H9 (cell line): ENCODE data around the gene DLG2. TPM values are rescaled to one million over a fixed set of nuclear protein-coding genes. Genes with fewer than 3 reads are reported as not detected.

Experiments
- DNase-seq: peaks from one replicate; pipeline ENCODE4 v3.0.0-alpha.2; 2017
- H2AFZ ChIP-seq: one replicate; pipeline ENCODE4 v1.6.1; 2013; ENCODE audit warnings: mild to moderate bottlenecking, low read length, control low read depth, moderate library complexity
- H2AK5ac ChIP-seq: 2 replicates; pipeline ENCODE4 v1.6.1; 2013; ENCODE audit warnings: low read length, control low read depth, mixed read lengths; ENCODE audit not compliant: insufficient read length
- H2BK120ac ChIP-seq: one replicate; pipeline ENCODE4 v1.6.1; 2013; ENCODE audit warnings: low read depth, mild to moderate bottlenecking, low read length, control low read depth, inconsistent platforms; ENCODE audit not compliant: poor library complexity, severe bottlenecking
- H2BK12ac ChIP-seq: 2 replicates; pipeline ENCODE4 v1.6.1; 2013; ENCODE audit warnings: low read length, control low read depth, mixed read lengths, low read depth; ENCODE audit not compliant: insufficient read length
- H2BK15ac ChIP-seq: 2 replicates; pipeline ENCODE4 v1.6.1; 2013; ENCODE audit warnings: low read depth, low read length, control low read depth
- H2BK20ac ChIP-seq: one replicate; pipeline ENCODE4 v1.6.1; 2013; ENCODE audit warnings: low read depth, mild to moderate bottlenecking, low read length, control low read depth, inconsistent platforms; ENCODE audit not compliant: poor library complexity, severe bottlenecking
- H2BK5ac ChIP-seq: 2 replicates; pipeline ENCODE4 v1.6.1; 2013; ENCODE audit warnings: low read length, control low read depth, mixed read lengths; ENCODE audit not compliant: insufficient read length
- H3K14ac ChIP-seq: 2 replicates; pipeline ENCODE4 v1.6.1; 2013; ENCODE audit warnings: low read length, control low read depth; ENCODE audit not compliant: insufficient read depth
- H3K18ac ChIP-seq: 2 replicates; pipeline ENCODE4 v1.6.1; 2013; ENCODE audit warnings: low read depth, mild to moderate bottlenecking, mixed read lengths, low read length, control low read depth; ENCODE audit not compliant: insufficient read length
- H3K23ac ChIP-seq: 2 replicates; pipeline ENCODE4 v1.6.1; 2013; ENCODE audit warnings: low read length, control low read depth, mixed read lengths, low read depth; ENCODE audit not compliant: insufficient read length
- H3K23me2 ChIP-seq: 2 replicates; pipeline ENCODE4 v1.6.1; 2013; ENCODE audit warnings: low read depth, mild to moderate bottlenecking, mixed read lengths, low read length, control low read depth; ENCODE audit not compliant: insufficient read length, poor library complexity, severe bottlenecking
- H3K27ac ChIP-seq: 2 replicates; pipeline ENCODE4 v1.5.1; 2013; ENCODE audit warnings: low read length, control low read depth, mixed read lengths, low read depth; ENCODE audit not compliant: insufficient read length
- H3K27me3 ChIP-seq: 2 replicates; pipeline ENCODE4 v1.6.1; 2013; ENCODE audit warnings: low read length, control low read depth, inconsistent platforms; ENCODE audit not compliant: insufficient read depth
- H3K4ac ChIP-seq: 2 replicates; pipeline ENCODE4 v1.6.1; 2013; ENCODE audit warnings: low read depth, mild to moderate bottlenecking, control low read depth, inconsistent platforms, low read length, moderate library complexity
- H3K4me1 ChIP-seq: 2 replicates; pipeline ENCODE4 v1.6.1; 2013; ENCODE audit warnings: low read length, control low read depth, inconsistent platforms; ENCODE audit not compliant: insufficient read depth
- H3K4me2 ChIP-seq: 2 replicates; pipeline ENCODE4 v1.6.1; 2013; ENCODE audit warnings: low read length, control low read depth, mixed read lengths; ENCODE audit not compliant: insufficient read length, insufficient read depth
- H3K56ac ChIP-seq: 2 replicates; pipeline ENCODE4 v1.6.1; 2013; ENCODE audit warnings: low read depth, mild to moderate bottlenecking, mixed read lengths, low read length, control low read depth; ENCODE audit not compliant: insufficient read length
- H3K79me1 ChIP-seq: 2 replicates; pipeline ENCODE4 v1.6.1; 2013; ENCODE audit warnings: low read depth, mild to moderate bottlenecking, moderate library complexity, low read length, control low read depth, inconsistent platforms; ENCODE audit not compliant: insufficient read depth, poor library complexity, severe bottlenecking
- H3K79me2 ChIP-seq: 2 replicates; pipeline ENCODE4 v1.6.1; 2013; ENCODE audit warnings: low read length, control low read depth, inconsistent platforms; ENCODE audit not compliant: insufficient read depth
- H3K9ac ChIP-seq: 2 replicates; pipeline ENCODE4 v1.6.1; 2013; ENCODE audit warnings: low read length, control low read depth, mixed read lengths; ENCODE audit not compliant: insufficient read length; ENCODE audit errors: extremely low read depth
- H3K9me3 ChIP-seq: one replicate; pipeline ENCODE4 v1.6.1; 2013; ENCODE audit warnings: low read depth, low read length, inconsistent platforms; ENCODE audit not compliant: control insufficient read depth
- H3T11ph ChIP-seq: one replicate; pipeline ENCODE4 v1.6.1; 2013; ENCODE audit warnings: mild to moderate bottlenecking, low read length, control low read depth, inconsistent platforms
- H4K20me1 ChIP-seq: one replicate; pipeline ENCODE4 v1.6.1; 2013; ENCODE audit not compliant: control insufficient read depth, insufficient read length, insufficient read depth
- H4K5ac ChIP-seq: 2 replicates; pipeline ENCODE4 v1.6.1; 2013; ENCODE audit warnings: low read depth, mild to moderate bottlenecking, mixed read lengths, low read length, control low read depth; ENCODE audit not compliant: insufficient read length
- H4K8ac ChIP-seq: replicated peaks from 2 replicates; pipeline ENCODE4 v1.6.1; 2013; ENCODE audit warnings: low read length, control low read depth, mixed read lengths, low read depth; ENCODE audit not compliant: insufficient read length
- H4K91ac ChIP-seq: 2 replicates; pipeline ENCODE4 v1.6.1; 2013; ENCODE audit warnings: low read depth, mild to moderate bottlenecking, moderate library complexity, mixed read lengths, low read length, control low read depth; ENCODE audit not compliant: insufficient read length
- H3K27ac Mint-ChIP-seq, 3 experiments: 2 replicates in 2 of 3; 3 replicates in 1 of 3; pipeline ENCODE4 v1.8.0; 2020 to 2021; ENCODE audit warnings: mixed read lengths in 3 of 3, mild to moderate bottlenecking in 1 of 3, moderate library complexity in 1 of 3
- H3K27me3 Mint-ChIP-seq: 2 replicates; pipeline ENCODE4 v1.8.0; 2021; ENCODE audit warnings: low read depth, mild to moderate bottlenecking, moderate library complexity, mixed read lengths
- H3K36me3 Mint-ChIP-seq, 3 experiments: 2 replicates in 2 of 3; 3 replicates in 1 of 3; pipeline ENCODE4 v1.8.0; 2020 to 2021; ENCODE audit warnings: low read depth in 3 of 3, mixed read lengths in 3 of 3; ENCODE audit not compliant: insufficient read depth in 1 of 3
- H3K4me1 Mint-ChIP-seq, 2 experiments: 2 replicates each; pipeline ENCODE4 v1.8.0; 2020; ENCODE audit warnings: mixed read lengths in 2 of 2
- H3K4me3 Mint-ChIP-seq, 2 experiments: 2 replicates in 1 of 2; 3 replicates in 1 of 2; pipeline ENCODE4 v1.8.0; 2020 to 2021; ENCODE audit warnings: mild to moderate bottlenecking in 2 of 2, mixed read lengths in 2 of 2, moderate library complexity in 1 of 2
- H3K9me3 Mint-ChIP-seq, 2 experiments: 2 replicates in 1 of 2; 3 replicates in 1 of 2; pipeline ENCODE4 v1.8.0; 2020; ENCODE audit warnings: mild to moderate bottlenecking in 2 of 2, mixed read lengths in 2 of 2, moderate library complexity in 1 of 2
- CTCF ChIP-seq: fragments of 200-600 bp; sonication (generic); conservative IDR thresholded peaks from 3 replicates; pipeline ENCODE4 v1.8.0; 2021; ENCODE audit warnings: antibody characterized with exemption, mild to moderate bottlenecking
- WGBS: extraction: QIAGEN DNeasy Blood & Tissue Kit; methylation state at CpG from one replicate; pipeline ENCODE4 v1.1.7; 2013; ENCODE audit warnings: missing lambda C conversion rate, low lambda C conversion rate, mixed read lengths; ENCODE audit not compliant: insufficient read length; ENCODE audit errors: extremely low coverage; 5-methylcytosine and 5-hydroxymethylcytosine counted together
- total RNA-seq: library from RNA; stranded (reverse); gene quantifications from 2 replicates; pipeline ENCODE4 v1.2.1, GENCODE V29; 2021

Gene DLG2
- total RNA-seq, 1 experiment from 2014 or later = 8.0 TPM

DNA sequence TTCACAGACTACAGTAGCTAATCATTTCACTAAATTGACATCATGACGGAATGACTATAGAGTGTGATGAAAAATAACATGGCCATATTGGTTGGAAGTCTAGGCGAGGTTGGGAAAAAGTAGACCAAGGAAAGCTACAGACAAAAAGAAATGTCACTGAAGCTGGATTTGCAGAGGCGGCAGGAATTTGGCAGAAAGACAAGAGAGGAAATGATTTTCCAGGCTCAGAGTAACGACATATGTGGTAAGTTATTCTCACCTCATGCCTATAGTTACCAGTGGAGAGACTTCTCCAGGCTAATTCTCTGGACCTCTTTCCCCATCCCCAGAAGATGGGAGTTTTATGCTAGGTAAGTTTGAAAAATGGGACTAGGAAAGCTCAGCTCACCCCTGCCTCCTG lies 1335.1 kb downstream of the DLG2 start:
- Histone ChIP-seq H2AK5ac (no peak overlapping the region), H3K9ac (no peak overlapping the region), H4K20me1 (no peaks in the 10 kb centered on the region), H3K56ac (no peak overlapping the region), H3K14ac (no peak overlapping the region), H2AFZ (no peak overlapping the region), H4K5ac (no peak overlapping the region), H3T11ph (no peak overlapping the region), H3K27ac (no peak overlapping the region), H3K4me1 (no peaks in the 10 kb centered on the region), H3K27me3 (no peaks in the 10 kb centered on the region), H2BK5ac (no peak overlapping the region), H3K23me2 (no peaks in the 10 kb centered on the region), H3K9me3 (no peaks in the 10 kb centered on the region), H2BK15ac (no peak overlapping the region), H4K8ac (no peak overlapping the region), H2BK20ac (no peak overlapping the region), H3K4me2 (no peak overlapping the region), H3K23ac (no peak overlapping the region), H3K4ac (no peak overlapping the region), H3K79me1 (no peaks in the 10 kb centered on the region), H4K91ac (no peak overlapping the region), H3K79me2 (no peaks in the 10 kb centered on the region), H3K18ac (no peak overlapping the region), H2BK12ac (no peak overlapping the region), H2BK120ac (no peak overlapping the region)
- Mint-ChIP-seq H3K36me3 (no peaks in the 10 kb centered on the region), H3K27ac (no peak overlapping the region), H3K4me3 (no peak overlapping the region), H3K4me1 (peaks cover 0 to 4% of the 10 kb centered on the region in 2 experiments; a peak in 2 of 4 replicates), H3K27me3 (no peaks in the 10 kb centered on the region), H3K9me3 (no peaks in the 10 kb centered on the region)
- WGBS = no CpG with 5 or more reads among the region's 4 CpGs
- no peak for DNase-seq
- TF ChIP-seq CTCF = no peak
